Measurements from ENCODE around the gene ADAMTS12. TPM values are rescaled to one million over a fixed set of nuclear protein-coding genes. Genes with fewer than 3 reads are reported as not detected.

Gene ADAMTS12
- total RNA-seq, 3 donors from 2014 or later = 0.69 to 2.9 (median 0.72) TPM

GRCh38 chr5:33764786-33765185 lies 127.0 kb downstream of the ADAMTS12 start:
- TF ChIP-seq CTCF (IDR thresholded peaks at IDR 0.05) = no peak
- intact Hi-C loops (cut with DNase I, micrococcal nuclease) = no loop called here
- no peak for ATAC-seq
- Histone ChIP-seq H3K4me3 (no peak overlapping the region), H3K36me3 (ENCODE audit: low read depth) (no peaks in the 10 kb centered on the region), H3K9me3 (no peaks in the 10 kb centered on the region), H3K4me1 (ENCODE audit: low read depth) (no peaks in the 10 kb centered on the region)
- no peak for DNase-seq

DNA sequence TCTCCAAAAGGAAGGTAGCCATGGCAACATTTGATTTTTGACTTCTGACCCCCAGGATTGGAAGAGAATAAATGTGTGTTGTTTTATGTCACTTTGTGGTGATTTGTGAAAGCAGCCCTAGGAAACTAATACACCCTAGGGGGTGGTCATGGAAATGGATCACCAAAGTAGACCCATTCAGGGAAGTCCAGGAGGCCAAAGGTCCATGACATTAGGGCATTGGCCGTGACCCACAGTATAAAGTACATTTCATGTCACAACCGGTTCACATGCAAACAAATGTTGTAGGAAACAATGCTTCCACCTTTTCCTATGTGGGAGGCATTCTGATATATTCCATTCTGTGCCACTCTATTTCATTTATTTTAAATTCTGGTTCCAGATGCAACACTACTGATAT lies 128.4 kb downstream of the ADAMTS12 start:
- intact Hi-C loops (cut with DNase I, micrococcal nuclease) = no loop called here
- no peak for TF ChIP-seq CTCF (IDR thresholded peaks at IDR 0.05)
- Histone ChIP-seq H3K4me1 (ENCODE audit: low read depth) (no peaks in the 10 kb centered on the region), H3K4me3 (no peak overlapping the region), H3K9me3 (no peaks in the 10 kb centered on the region), H3K36me3 (ENCODE audit: low read depth) (no peaks in the 10 kb centered on the region)
- no peak for DNase-seq
- no peak for ATAC-seq

GRCh38 chr5:33762859-33763258 lies 128.9 kb downstream of the ADAMTS12 start:
- TF ChIP-seq CTCF (IDR thresholded peaks at IDR 0.05) = no peak
- ATAC-seq (no peak), DNase-seq (no peak)
- H3K4me3 ChIP-seq = no peak overlapping the region
- no peaks in the 10 kb centered on the region for H3K36me3 ChIP-seq (ENCODE audit: low read depth)
- H3K9me3 ChIP-seq = no peaks in the 10 kb centered on the region
- intact Hi-C loops (cut with DNase I, micrococcal nuclease) = no loop called here
- H3K4me1 ChIP-seq (ENCODE audit: low read depth) = no peaks in the 10 kb centered on the region

DNA sequence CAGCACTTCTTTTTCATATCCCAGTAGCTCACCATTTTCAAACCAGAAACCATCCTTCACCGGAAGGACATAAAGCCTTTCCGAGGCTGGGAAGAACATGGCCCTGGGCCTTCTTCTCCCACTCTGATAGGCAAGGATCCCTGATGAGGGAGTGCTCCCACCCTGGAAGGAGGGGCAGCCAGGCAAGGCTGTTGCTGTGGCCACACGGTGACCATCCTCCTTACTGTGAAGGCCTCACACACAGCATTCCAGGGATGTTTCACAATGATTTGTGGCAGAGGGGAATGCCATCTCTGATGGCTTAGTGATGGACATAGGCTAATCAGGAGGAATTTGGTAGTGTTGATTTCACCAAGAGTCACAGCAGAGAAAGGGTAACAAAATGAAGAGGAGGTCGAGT lies 130.7 kb downstream of the ADAMTS12 start:
- Histone ChIP-seq H3K36me3 (ENCODE audit: low read depth) (no peaks in the 10 kb centered on the region), H3K4me3 (no peak overlapping the region), H3K9me3 (no peaks in the 10 kb centered on the region), H3K4me1 (ENCODE audit: low read depth) (no peaks in the 10 kb centered on the region)
- ATAC-seq = no peak
- DNase-seq = no peak
- TF ChIP-seq CTCF (IDR thresholded peaks at IDR 0.05) = no peak
- intact Hi-C loops (cut with DNase I, micrococcal nuclease) = no loop called here

GRCh38 chr5:33758737-33759136 lies 133.1 kb downstream of the ADAMTS12 start:
- Histone ChIP-seq H3K36me3 (ENCODE audit: low read depth) (no peaks in the 10 kb centered on the region), H3K4me3 (no peak overlapping the region), H3K4me1 (ENCODE audit: low read depth) (no peaks in the 10 kb centered on the region), H3K9me3 (no peaks in the 10 kb centered on the region)
- no peak for ATAC-seq
- no peak for DNase-seq
- intact Hi-C loops (cut with DNase I, micrococcal nuclease) = no loop called here
- TF ChIP-seq CTCF (IDR thresholded peaks at IDR 0.05) = no peak

GRCh38 chr5:33756491-33756890 lies 135.3 kb downstream of the ADAMTS12 start:
- no peaks in the 10 kb centered on the region for H3K36me3 ChIP-seq (ENCODE audit: low read depth)
- intact Hi-C loops (cut with DNase I, micrococcal nuclease) = no loop called here
- TF ChIP-seq CTCF (IDR thresholded peaks at IDR 0.05) = no peak
- no peak for DNase-seq
- H3K4me3 ChIP-seq = no peak overlapping the region
- no peaks in the 10 kb centered on the region for H3K4me1 ChIP-seq (ENCODE audit: low read depth)
- no peak for ATAC-seq
- no peaks in the 10 kb centered on the region for H3K9me3 ChIP-seq
